Breast epithelium (tissue), 3 donors: ENCODE data around the gene RICTOR.

Experiments used
- POLR2A ChIP-seq: fragments of 450-650 bp; IDR thresholded peaks from one replicate; pipeline ENCODE4 v1.6.1; 2016; ENCODE audit warnings: antibody characterized with exemption, mild to moderate bottlenecking, moderate library complexity
- POLR2AphosphoS5 ChIP-seq, 3 donors: sonication (generic); formaldehyde crosslinking; IDR thresholded peaks; one replicate each; pipeline ENCODE4 v1.6.1; 2017; ENCODE audit warnings: antibody characterized with exemption in 3 of 3
- TF ChIP-seq, protein P1 (sequence below), 3 donors: fragments of 450-650 bp; IDR thresholded peaks; one replicate each; pipeline ENCODE4 v1.5.1; 2016 to 2017; ENCODE audit warnings: antibody characterized with exemption in 3 of 3, mild to moderate bottlenecking in 3 of 3, moderate library complexity in 3 of 3

DNA sequence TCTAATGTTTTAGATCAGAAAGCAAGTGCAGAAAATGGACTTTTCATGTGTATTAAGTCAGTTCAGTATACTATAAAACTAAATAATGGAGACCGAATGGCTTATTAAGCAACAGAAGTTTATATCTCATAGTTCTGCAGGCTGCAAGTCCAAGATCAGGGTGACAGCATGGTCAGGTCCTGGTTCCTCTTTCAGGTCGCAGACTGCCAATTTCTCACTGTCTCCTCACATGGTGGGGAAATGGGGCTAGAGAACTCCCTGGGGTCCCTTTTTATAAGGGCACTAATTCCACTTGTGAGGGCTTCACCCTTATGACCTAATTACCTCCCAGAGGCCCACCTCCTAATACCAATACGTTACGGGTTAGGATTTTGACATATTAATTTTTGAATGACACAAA is 48.7 kb downstream of the RICTOR start:
- TF ChIP-seq, protein P1, sequence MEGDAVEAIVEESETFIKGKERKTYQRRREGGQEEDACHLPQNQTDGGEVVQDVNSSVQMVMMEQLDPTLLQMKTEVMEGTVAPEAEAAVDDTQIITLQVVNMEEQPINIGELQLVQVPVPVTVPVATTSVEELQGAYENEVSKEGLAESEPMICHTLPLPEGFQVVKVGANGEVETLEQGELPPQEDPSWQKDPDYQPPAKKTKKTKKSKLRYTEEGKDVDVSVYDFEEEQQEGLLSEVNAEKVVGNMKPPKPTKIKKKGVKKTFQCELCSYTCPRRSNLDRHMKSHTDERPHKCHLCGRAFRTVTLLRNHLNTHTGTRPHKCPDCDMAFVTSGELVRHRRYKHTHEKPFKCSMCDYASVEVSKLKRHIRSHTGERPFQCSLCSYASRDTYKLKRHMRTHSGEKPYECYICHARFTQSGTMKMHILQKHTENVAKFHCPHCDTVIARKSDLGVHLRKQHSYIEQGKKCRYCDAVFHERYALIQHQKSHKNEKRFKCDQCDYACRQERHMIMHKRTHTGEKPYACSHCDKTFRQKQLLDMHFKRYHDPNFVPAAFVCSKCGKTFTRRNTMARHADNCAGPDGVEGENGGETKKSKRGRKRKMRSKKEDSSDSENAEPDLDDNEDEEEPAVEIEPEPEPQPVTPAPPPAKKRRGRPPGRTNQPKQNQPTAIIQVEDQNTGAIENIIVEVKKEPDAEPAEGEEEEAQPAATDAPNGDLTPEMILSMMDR (IDR thresholded peaks at IDR 0.05), result no peak
- TF ChIP-seq POLR2A (no peak), POLR2AphosphoS5 (IDR thresholded peaks at IDR 0.05) (no peak)
